SIG-M5 (cell line): ENCODE data around the gene SLC66A3.
A peak's percentile ranks its signal among the peaks of the same experiment; 100 is the strongest.

ENCODE experiments used
- DNase-seq: peaks from one replicate; lab custom pipeline; 2025; lab: John Stamatoyannopoulos, UW

The SLC66A3 gene

GRCh38 chr2:11134349-11134748 is 20.9 kb upstream of the SLC66A3 start:
- no peak for DNase-seq

GRCh38 chr2:11140492-11140891 is 14.8 kb upstream of the SLC66A3 start:
- no peak for DNase-seq

GRCh38 chr2:11141319-11141718 is 13.9 kb upstream of the SLC66A3 start:
- DNase-seq: no peak

- DNase-seq: no peak
Observed at GRCh38 chr2:11142330-11142729, 12.9 kb upstream of the SLC66A3 start.

- no peak for DNase-seq
Observed at GRCh38 chr2:11142987-11143386, 12.3 kb upstream of the SLC66A3 start.

- no peak for DNase-seq
Observed at GRCh38 chr2:11144077-11144737, 11.1 kb upstream of the SLC66A3 start.

GRCh38 chr2:11144738-11145079 is 10.6 kb upstream of the SLC66A3 start:
- no peak for DNase-seq

GRCh38 chr2:11145350-11145749 is 9.9 kb upstream of the SLC66A3 start:
- peak; percentile 43 for DNase-seq

GRCh38 chr2:11146076-11146475 is 9.2 kb upstream of the SLC66A3 start:
- no peak for DNase-seq

GRCh38 chr2:11147263-11147662 is 8.0 kb upstream of the SLC66A3 start:
- DNase-seq: no peak

GRCh38 chr2:11152591-11152990 is 2.7 kb upstream of the SLC66A3 start:
- no peak for DNase-seq

- DNase-seq: no peak
Observed at GRCh38 chr2:11154016-11154922, 998 bp upstream of the SLC66A3 start.

- peak; percentile 24 for DNase-seq
Observed at GRCh38 chr2:11154923-11155380, 315 bp upstream of the SLC66A3 start.

GRCh38 chr2:11156396-11157075 is 1.3 kb downstream of the SLC66A3 start:
- no peak for DNase-seq

- DNase-seq: no peak
Observed at GRCh38 chr2:11157296-11157695, 2.0 kb downstream of the SLC66A3 start.

- no peak for DNase-seq
Observed at GRCh38 chr2:11157731-11158130, 2.5 kb downstream of the SLC66A3 start.

GRCh38 chr2:11158916-11159573 is 3.8 kb downstream of the SLC66A3 start:
- no peak for DNase-seq

- no peak for DNase-seq
Observed at GRCh38 chr2:11159574-11160170, 4.4 kb downstream of the SLC66A3 start.

GRCh38 chr2:11160256-11160655 is 5.0 kb downstream of the SLC66A3 start:
- DNase-seq: no peak

- no peak for DNase-seq
Observed at GRCh38 chr2:11160731-11161455, 5.6 kb downstream of the SLC66A3 start.

- no peak for DNase-seq
Observed at GRCh38 chr2:11161747-11162146, 6.5 kb downstream of the SLC66A3 start.
